HL-60 (cell line): ENCODE results near the gene ALOX12B.

Source experiments
- CTCF ChIP-seq: IDR thresholded peaks from one replicate; pipeline ENCODE4 v1.5.1; 2011; ENCODE audit warnings: low read length, control low read depth, inconsistent platforms; ENCODE audit not compliant: insufficient read depth
- GABPA ChIP-seq: IDR thresholded peaks from 2 replicates; pipeline ENCODE4 v1.6.1; 2012; ENCODE audit warnings: low read depth
- POLR2AphosphoS5 ChIP-seq: IDR thresholded peaks from 2 replicates; pipeline ENCODE4 v1.6.1; 2012; ENCODE audit warnings: low read depth
- SPI1 ChIP-seq: IDR thresholded peaks from 2 replicates; pipeline ENCODE4 v1.6.1; 2012; ENCODE audit warnings: low read depth, mild to moderate bottlenecking, borderline replicate concordance
- TF ChIP-seq, protein P1 (sequence below): IDR thresholded peaks from 2 replicates; pipeline ENCODE4 v1.6.1; 2012; ENCODE audit warnings: low read depth; ENCODE audit not compliant: insufficient replicate concordance

GRCh38 chr17:8123695-8124349, 36.3 kb upstream of the ALOX12B start, which contains the start of gene HES7:
- no peak for TF ChIP-seq CTCF
- TF ChIP-seq POLR2AphosphoS5: no peak
- TF ChIP-seq GABPA: no peak
- TF ChIP-seq, protein P1, sequence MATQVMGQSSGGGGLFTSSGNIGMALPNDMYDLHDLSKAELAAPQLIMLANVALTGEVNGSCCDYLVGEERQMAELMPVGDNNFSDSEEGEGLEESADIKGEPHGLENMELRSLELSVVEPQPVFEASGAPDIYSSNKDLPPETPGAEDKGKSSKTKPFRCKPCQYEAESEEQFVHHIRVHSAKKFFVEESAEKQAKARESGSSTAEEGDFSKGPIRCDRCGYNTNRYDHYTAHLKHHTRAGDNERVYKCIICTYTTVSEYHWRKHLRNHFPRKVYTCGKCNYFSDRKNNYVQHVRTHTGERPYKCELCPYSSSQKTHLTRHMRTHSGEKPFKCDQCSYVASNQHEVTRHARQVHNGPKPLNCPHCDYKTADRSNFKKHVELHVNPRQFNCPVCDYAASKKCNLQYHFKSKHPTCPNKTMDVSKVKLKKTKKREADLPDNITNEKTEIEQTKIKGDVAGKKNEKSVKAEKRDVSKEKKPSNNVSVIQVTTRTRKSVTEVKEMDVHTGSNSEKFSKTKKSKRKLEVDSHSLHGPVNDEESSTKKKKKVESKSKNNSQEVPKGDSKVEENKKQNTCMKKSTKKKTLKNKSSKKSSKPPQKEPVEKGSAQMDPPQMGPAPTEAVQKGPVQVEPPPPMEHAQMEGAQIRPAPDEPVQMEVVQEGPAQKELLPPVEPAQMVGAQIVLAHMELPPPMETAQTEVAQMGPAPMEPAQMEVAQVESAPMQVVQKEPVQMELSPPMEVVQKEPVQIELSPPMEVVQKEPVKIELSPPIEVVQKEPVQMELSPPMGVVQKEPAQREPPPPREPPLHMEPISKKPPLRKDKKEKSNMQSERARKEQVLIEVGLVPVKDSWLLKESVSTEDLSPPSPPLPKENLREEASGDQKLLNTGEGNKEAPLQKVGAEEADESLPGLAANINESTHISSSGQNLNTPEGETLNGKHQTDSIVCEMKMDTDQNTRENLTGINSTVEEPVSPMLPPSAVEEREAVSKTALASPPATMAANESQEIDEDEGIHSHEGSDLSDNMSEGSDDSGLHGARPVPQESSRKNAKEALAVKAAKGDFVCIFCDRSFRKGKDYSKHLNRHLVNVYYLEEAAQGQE: no peak
- no peak for TF ChIP-seq SPI1
